ENCODE results near the gene GGTLC1. TPM values are rescaled to one million over a fixed set of nuclear protein-coding genes. Genes with fewer than 3 reads are reported as not detected.
"Not testable (repeated sequence)": the region's sequence is repeated elsewhere in the genome, so short reads cannot be mapped to it uniquely, and the experiment has no call there.

The GGTLC1 gene
- total and polyA plus RNA-seq, 2 of the 8 experiments (the other 6 are each of a cell fraction or from before 2014, with no cell fraction given), result not detected

GRCh38 chr20:23985066-23985789 lies 3.4 kb downstream of the GGTLC1 start:
- 92% methylated on average over 15 of the region's 15 CpGs; no CpG with 5 or more reads in 1 of the 2 experiments for WGBS, 2 experiments (ENCODE audit: extremely low coverage in 1 of 2, insufficient coverage in 1 of 2, insufficient read length in 1 of 2, insufficient replicate concordance in 2 of 2, low coverage in 1 of 2, low lambda C conversion rate in 2 of 2, missing lambda C conversion rate in 1 of 2)
- H3K4me1 ChIP-seq (replicated peaks in 1 of 4; ENCODE audit: control insufficient read depth in 3 of 4, insufficient read depth in 4 of 4, low read length in 3 of 4); H3K27me3 ChIP-seq (replicated peaks in 1 of 4; ENCODE audit: control insufficient read depth in 3 of 4, extremely low read depth in 1 of 4, insufficient read depth in 3 of 4, low read length in 3 of 4); POLR2A ChIA-PET (ENCODE audit: partially characterized antibody); H4K5ac ChIP-seq (ENCODE audit: insufficient read length, low read depth, low read length); H3K36me3 ChIP-seq (ENCODE audit: control insufficient read depth in 2 of 4, insufficient read depth in 4 of 4, low read length in 3 of 4); H3K23me2 ChIP-seq (ENCODE audit: low read depth, low read length); H2BK20ac ChIP-seq (ENCODE audit: low read length); H3K27ac ChIP-seq (ENCODE audit: low read depth, low read length); H3K4ac ChIP-seq (replicated peaks; ENCODE audit: insufficient read length, low read depth, low read length); H2BK5ac ChIP-seq (ENCODE audit: low read depth, low read length); H3K56ac ChIP-seq (replicated peaks; ENCODE audit: insufficient read length, low read depth, low read length); H4K91ac ChIP-seq (replicated peaks; ENCODE audit: insufficient read length, low read length); H2AFZ ChIP-seq (ENCODE audit: low read length); H3K23ac ChIP-seq (ENCODE audit: insufficient read length); FAIRE-seq; H3K18ac ChIP-seq (ENCODE audit: extremely low read depth, low read length); H3K4me3 ChIP-seq (ENCODE audit: extremely low read depth in 1 of 4, insufficient read depth in 2 of 4, low read depth in 3 of 4, low read length in 4 of 4); H4K20me1 ChIP-seq (replicated peaks in 1 of 2; ENCODE audit: control insufficient read depth in 1 of 2, insufficient read depth in 2 of 2, low read length in 2 of 2); H2BK15ac ChIP-seq (ENCODE audit: low read length); H3K9ac ChIP-seq (replicated peaks in 1 of 4; ENCODE audit: extremely low read depth in 1 of 4, low read depth in 3 of 4, low read length in 3 of 4); H4K8ac ChIP-seq (ENCODE audit: extremely low read depth, insufficient read depth, low read length); H3K79me1 ChIP-seq (ENCODE audit: low read depth, low read length); H2BK12ac ChIP-seq (ENCODE audit: low read depth, low read length); H3K14ac ChIP-seq (ENCODE audit: insufficient read length); H2AK5ac ChIP-seq (ENCODE audit: low read depth, low read length); H3K79me2 ChIP-seq (ENCODE audit: control insufficient read depth in 1 of 2, insufficient read depth in 2 of 2, low read length in 2 of 2); H3K4me2 ChIP-seq (ENCODE audit: insufficient read depth in 1 of 2, low read depth in 2 of 2, low read length in 2 of 2); H2BK120ac ChIP-seq (replicated peaks; ENCODE audit: low read depth, low read length); H3K9me3 ChIP-seq (ENCODE audit: insufficient read depth in 2 of 2, low read depth in 1 of 2, low read length in 1 of 2): not testable (repeated sequence)
- DNase-seq (ENCODE audit: low read depth in 1 of 2, low spot score in 2 of 2), result peak in 1 of 2 experiments; percentile 35
- CTCF ChIA-PET (ENCODE audit: partially characterized antibody), result interaction anchor here (0.6 to 1.8 kb wide), 2 partner anchors 47 to 1058 kb away, joined by 3 to 7 read pairs; no protein-coding TSS in a partner anchor

Data from H1 (cell line).